Activated naive CD8-positive, alpha-beta T cell (primary cell): Measurements from ENCODE around the gene MMADHC.
"Not testable (repeated sequence)": the region's sequence is repeated elsewhere in the genome, so short reads cannot be mapped to it uniquely, and the experiment has no call there.

Experiments
- H3K27ac Mint-ChIP-seq: one replicate; pipeline ENCODE4 v1.8.0; 2021; ENCODE audit warnings: mixed read lengths
- H3K27me3 Mint-ChIP-seq: one replicate; pipeline ENCODE4 v1.8.0; 2021; ENCODE audit warnings: mixed read lengths
- H3K36me3 Mint-ChIP-seq: one replicate; pipeline ENCODE4 v1.8.0; 2021; ENCODE audit warnings: mixed read lengths
- H3K4me1 Mint-ChIP-seq: one replicate; pipeline ENCODE4 v1.8.0; 2021; ENCODE audit warnings: low read depth, mixed read lengths
- H3K4me3 Mint-ChIP-seq: one replicate; pipeline ENCODE4 v1.8.0; 2021; ENCODE audit warnings: mild to moderate bottlenecking, mixed read lengths
- H3K9me3 Mint-ChIP-seq: one replicate; pipeline ENCODE4 v1.8.0; 2021; ENCODE audit warnings: low read depth, mixed read lengths

Gene MMADHC

DNA sequence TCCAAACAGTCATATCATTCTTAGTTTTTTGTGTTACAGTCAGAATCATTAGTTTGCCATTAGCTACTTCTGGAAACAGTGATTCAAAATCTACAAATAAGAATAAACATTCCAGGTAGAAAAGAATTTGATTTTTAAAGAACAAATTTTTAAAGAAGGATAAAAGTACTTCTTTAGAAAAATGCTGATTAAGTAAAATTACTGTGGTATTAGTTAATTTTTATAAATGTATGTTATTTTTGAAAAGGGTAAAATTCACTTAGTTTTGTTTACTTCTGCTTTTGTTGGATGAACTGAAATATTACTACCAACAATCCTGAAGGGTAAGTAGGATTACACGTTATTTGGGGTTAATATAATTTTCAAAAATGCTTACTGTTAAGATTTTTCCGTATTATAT is 11.8 kb downstream of the MMADHC start:
- Mint-ChIP-seq H3K4me1 (peaks cover 34% of the 10 kb centered on the region), H3K4me3 (no peak overlapping the region), H3K36me3 (peaks cover 10% of the 10 kb centered on the region)

DNA sequence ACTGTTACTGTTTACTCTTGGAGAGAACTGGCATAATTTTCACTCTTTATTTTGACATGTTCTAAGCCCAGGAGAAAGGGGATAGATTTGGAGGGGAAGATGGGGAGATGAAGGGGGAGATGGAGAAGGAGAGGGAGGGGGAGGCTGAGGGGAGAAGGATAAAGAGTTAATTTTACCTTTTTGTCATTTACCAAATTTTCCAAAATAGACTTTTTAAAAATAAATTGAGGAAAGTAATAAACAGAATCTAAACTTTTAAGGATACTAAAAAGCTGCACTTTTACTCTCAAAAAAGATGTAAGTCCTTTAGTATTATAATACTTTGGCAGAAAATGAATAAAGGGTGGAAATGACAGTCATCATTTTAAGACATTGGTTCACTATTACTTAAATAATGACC is 12.3 kb downstream of the MMADHC start:
- Mint-ChIP-seq H3K36me3 (peaks cover 8% of the 10 kb centered on the region), H3K9me3 (no peaks in the 10 kb centered on the region), H3K27ac (peak overlapping the region; percentile 1), H3K27me3 (no peaks in the 10 kb centered on the region), H3K4me3 (no peak overlapping the region), H3K4me1 (peaks cover 30% of the 10 kb centered on the region)

More for the DNA sequence above, 11.8 kb downstream of the MMADHC start:
- Mint-ChIP-seq H3K27me3 (no peaks in the 10 kb centered on the region), H3K9me3 (no peaks in the 10 kb centered on the region), H3K27ac (no peak overlapping the region)

DNA sequence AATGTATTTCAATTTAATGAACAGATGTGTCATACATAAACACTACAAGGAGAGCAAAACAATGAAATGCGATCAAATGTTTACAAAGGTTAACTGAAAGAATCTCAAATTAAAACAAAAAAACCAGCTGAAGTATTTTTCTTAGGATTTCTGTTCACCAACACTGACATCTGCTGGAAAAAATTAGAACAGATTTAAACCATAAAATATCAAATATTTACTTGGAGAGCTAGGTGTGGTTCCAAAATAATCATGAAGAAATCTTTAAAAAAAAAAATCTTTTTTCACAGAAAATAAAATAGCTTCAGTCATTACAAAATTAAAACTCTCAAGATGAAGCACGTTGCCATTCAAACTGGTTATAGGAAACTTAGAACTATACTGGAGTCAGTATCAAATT is 13.8 kb downstream of the MMADHC start:
- Mint-ChIP-seq H3K36me3 (peaks cover 11% of the 10 kb centered on the region), H3K27ac (no peak overlapping the region), H3K4me3 (no peak overlapping the region), H3K4me1 (peaks cover 23% of the 10 kb centered on the region), H3K27me3 (no peaks in the 10 kb centered on the region), H3K9me3 (no peaks in the 10 kb centered on the region)

DNA sequence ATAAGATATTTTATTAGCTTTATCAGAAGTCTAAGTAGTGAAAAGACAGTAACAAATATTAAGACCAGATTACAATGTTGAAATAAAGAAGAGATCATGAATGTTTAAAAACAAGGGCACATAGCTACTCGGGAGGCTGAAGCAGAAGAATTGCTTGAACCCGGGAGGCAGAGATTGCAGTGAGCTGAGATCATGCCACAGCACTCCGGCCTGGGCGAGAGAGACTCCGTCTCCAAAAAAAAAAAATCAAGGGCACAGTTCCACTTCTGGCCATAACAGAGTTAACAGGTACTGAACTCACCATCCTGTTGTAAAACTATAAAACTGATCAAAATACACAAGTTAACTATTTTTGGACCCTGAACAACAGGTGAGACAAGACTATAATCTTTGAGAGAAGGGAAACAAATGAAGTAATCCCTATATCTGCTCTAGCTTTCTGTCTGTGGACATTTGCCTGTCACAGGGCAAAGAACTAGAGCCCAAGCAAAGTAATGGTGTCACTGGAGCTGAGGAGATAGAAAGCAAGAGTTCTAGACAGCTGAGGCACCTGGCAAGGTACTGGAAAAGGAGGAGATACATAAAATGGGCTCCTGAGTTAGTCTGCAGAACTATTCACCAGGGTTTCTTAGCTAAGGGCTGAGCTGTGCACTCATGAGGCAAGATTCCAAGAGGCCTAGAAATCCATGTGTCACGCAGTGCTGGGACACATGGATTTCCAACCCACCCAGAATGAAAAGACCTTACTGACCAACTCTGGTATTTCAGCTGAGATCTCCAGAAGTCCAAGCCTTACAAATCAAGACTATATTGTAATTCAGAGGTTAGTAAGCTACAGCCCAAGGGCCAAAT is 15.2 kb downstream of the MMADHC start:
- Mint-ChIP-seq H3K27me3 (no peaks in the 10 kb centered on the region), H3K9me3 (no peaks in the 10 kb centered on the region), H3K36me3 (peaks cover 6% of the 10 kb centered on the region), H3K4me3 (no peak overlapping the region), H3K27ac (peak overlapping the region; percentile 46), H3K4me1 (peaks cover 12% of the 10 kb centered on the region)

DNA sequence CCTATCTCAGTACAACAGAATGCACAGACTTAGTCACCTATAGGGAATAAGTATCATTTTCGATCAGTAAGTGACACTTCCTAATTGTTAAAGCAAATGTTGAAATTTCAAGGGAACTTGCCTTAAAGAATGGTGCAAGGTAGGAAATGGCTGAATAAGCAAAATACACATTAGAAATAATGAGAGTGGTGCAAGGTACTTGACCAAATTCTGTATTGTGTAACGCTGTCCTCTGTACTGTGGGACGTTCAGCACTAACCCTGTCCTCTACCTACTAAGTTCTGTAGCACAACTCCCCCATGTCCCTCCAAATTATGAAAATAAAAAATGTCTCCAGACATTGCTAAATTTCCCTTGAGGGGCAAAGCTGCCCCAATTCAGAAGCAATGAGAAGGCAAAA is 19.4 kb downstream of the MMADHC start:
- Mint-ChIP-seq H3K9me3 (no peaks in the 10 kb centered on the region), H3K27ac (peak overlapping the region; percentile 28), H3K27me3 (no peaks in the 10 kb centered on the region), H3K4me1 (peaks cover 5% of the 10 kb centered on the region), H3K4me3 (no peak overlapping the region), H3K36me3 (peaks cover 6% of the 10 kb centered on the region)

DNA sequence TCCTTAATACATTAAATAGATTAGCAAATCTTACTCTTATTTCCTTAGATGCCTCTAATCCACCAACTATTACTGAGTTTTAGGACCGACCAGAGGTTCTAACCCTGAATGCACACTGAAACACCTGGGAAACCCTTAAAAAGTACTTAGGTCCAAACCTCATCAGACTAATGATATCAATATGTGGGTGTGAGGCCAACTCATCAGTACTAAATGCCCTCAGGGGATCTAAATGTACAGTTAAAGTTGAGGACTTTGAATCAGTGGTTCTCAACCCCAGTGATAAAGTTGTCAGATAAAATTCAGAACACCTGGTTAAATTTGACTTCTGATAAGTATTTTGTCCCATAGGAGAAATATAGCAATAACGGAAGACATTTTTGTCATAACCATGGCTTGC is 20.9 kb downstream of the MMADHC start:
- H3K27me3 Mint-ChIP-seq = no peaks in the 10 kb centered on the region
- H3K4me3 Mint-ChIP-seq = no peak overlapping the region
- H3K9me3 Mint-ChIP-seq = no peaks in the 10 kb centered on the region
- peaks cover 6% of the 10 kb centered on the region for H3K36me3 Mint-ChIP-seq
- no peak overlapping the region for H3K27ac Mint-ChIP-seq
- peaks cover 2% of the 10 kb centered on the region for H3K4me1 Mint-ChIP-seq

DNA sequence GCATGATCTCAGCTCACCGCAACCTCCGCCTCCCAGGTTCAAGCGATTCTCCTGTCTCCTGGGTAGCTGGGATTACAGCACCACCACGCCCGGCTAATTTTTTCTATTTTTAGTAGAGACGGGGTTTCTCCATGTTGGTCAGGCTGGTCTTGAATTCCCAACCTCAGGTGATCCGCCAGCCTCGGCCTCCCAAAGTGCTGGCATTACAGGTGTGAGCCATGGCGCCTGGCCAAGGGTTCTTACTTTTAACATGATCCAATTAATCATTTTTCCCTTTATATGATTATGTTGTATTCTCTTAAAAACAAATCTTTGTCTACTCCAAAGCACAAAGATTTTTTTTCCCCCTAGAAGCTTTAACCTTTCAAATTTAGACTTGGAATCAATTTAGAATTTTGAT is 21.9 kb downstream of the MMADHC start:
- H3K27ac Mint-ChIP-seq, H3K9me3 Mint-ChIP-seq, H3K4me3 Mint-ChIP-seq, H3K36me3 Mint-ChIP-seq, H3K27me3 Mint-ChIP-seq, H3K4me1 Mint-ChIP-seq: not testable (repeated sequence)

DNA sequence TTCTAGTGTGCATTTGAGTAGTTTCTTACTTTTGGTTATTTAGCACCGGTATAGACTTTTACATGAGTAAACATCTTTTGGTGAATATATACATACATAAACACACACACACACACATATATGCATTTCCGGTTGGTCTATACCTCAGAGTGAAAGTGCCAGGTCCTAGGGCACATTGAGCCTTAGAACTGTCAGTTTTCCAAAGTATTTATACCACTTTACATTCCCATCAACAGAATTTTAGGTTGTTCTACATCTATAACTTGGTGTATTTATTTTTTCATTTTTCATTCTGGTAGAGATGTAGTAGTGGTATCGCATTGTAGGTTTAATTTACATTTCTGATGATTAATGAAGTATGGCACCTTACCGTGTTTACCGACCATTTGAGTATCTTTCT is 22.6 kb downstream of the MMADHC start:
- Mint-ChIP-seq H3K27ac (no peak overlapping the region), H3K36me3 (peaks cover 6% of the 10 kb centered on the region), H3K4me1 (peaks cover 2% of the 10 kb centered on the region), H3K4me3 (no peak overlapping the region), H3K9me3 (no peaks in the 10 kb centered on the region), H3K27me3 (no peaks in the 10 kb centered on the region)

DNA sequence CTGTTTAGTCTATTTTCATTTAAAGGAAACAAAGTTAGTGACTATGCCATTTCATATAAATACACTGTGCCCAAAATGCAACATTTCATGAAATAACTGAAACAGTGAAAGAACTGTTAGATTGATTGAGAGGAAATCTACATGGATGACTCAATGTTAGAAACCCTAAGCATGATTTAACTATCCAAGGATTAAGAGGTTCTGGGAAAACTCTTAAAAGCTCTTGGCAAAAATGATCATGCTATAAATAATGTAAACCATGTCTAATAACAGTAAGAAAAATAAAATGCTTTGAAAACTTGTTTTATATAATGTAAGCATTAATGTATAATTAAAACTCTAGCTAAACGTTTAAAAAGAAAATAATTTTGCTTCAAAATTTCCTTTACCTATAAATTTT is 23.5 kb downstream of the MMADHC start:
- H3K27me3 Mint-ChIP-seq = peaks cover 3% of the 10 kb centered on the region
- H3K4me1 Mint-ChIP-seq = peaks cover 2% of the 10 kb centered on the region
- H3K4me3 Mint-ChIP-seq = no peak overlapping the region
- peaks cover 4% of the 10 kb centered on the region for H3K36me3 Mint-ChIP-seq
- no peak overlapping the region for H3K27ac Mint-ChIP-seq
- no peaks in the 10 kb centered on the region for H3K9me3 Mint-ChIP-seq

DNA sequence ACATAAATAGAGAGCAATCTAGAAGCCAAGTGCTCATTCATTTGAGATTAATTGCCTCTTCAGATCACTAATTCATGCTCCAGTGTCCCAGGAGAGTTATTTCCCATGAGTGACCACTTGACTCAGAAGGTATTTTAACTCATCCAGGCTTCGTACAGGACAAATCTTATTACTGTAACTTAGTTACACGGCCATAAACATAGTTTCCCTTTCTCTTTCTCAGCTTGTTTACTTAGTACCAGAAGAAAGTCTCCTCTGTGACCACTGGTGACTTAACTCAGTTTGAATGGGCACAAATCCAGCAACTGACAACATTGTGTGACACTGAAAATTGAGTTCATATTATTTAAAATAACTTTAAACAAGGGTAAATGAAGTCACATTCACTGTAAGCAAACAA is 25.3 kb downstream of the MMADHC start:
- Mint-ChIP-seq H3K36me3 (no peaks in the 10 kb centered on the region), H3K4me3 (no peak overlapping the region), H3K4me1 (peaks cover 2% of the 10 kb centered on the region), H3K27ac (no peak overlapping the region), H3K27me3 (peaks cover 3% of the 10 kb centered on the region), H3K9me3 (no peaks in the 10 kb centered on the region)

DNA sequence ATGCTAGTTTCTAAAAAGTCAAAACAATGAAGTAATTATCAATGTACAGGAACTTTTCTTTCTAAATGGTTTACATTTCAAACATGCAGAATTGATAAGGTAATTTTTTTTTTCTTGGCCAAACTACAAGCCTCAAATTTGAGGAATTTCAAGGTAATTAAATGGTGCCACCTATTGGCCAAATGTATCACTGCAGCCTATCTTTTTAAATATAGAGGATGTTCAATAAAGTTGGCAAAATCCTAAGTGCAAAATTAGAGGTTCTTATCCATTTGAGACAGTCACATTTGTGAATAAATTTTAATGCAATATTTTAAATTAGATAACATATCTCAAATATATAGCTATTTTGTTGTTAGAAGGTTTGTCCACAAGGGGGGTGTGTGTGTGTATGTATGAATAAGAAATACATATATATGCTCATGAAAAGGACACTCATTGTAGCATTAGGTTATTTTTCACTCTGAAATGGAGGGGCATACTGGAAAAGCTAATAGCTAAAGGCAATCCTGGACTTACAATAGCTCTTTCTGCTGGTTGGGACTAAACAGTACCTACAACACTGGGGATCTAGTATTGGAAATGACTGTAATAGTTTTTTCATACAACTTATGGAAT is 26.2 kb downstream of the MMADHC start:
- Mint-ChIP-seq H3K4me3 (no peak overlapping the region), H3K27ac (no peak overlapping the region), H3K27me3 (peaks cover 3% of the 10 kb centered on the region), H3K4me1 (peaks cover 2% of the 10 kb centered on the region), H3K36me3 (no peaks in the 10 kb centered on the region), H3K9me3 (no peaks in the 10 kb centered on the region)

DNA sequence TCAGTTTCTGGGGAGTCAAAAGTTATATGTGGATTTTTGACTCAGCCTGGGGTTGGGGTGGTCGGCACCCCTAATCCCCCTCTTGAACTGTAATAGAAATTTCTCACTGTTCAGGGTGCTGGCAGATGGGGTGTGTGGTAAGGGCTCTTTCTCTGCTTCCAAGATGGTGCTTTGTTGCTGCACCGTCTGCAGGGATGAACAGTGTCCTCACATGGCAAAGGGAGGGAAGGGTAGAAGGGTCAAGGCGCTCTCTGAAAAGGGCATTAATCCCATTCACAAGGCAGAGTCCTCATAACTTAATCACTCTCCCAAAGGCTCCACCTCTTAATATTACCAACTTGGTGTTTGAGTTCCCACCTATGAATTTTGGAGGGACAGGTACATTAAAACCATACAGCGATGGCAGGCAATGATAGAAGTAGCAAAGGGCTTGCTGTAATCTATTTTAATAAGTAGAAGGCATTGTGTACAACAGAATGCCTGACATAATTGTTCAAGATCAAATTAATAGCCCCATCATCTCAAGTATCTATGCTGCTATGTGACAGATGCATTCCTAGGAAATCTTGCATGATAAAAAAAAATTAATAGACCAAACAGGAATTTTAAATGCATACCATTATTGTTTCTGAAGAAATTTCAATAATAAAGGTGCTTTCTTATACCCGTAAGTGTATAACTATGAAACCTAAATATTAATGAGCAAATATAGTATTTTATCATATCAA is 28.1 kb downstream of the MMADHC start:
- Mint-ChIP-seq H3K27ac (no peak overlapping the region), H3K4me1 (peaks cover 2% of the 10 kb centered on the region), H3K9me3 (no peaks in the 10 kb centered on the region), H3K4me3 (no peak overlapping the region), H3K27me3 (peaks cover 3% of the 10 kb centered on the region), H3K36me3 (no peaks in the 10 kb centered on the region)

DNA sequence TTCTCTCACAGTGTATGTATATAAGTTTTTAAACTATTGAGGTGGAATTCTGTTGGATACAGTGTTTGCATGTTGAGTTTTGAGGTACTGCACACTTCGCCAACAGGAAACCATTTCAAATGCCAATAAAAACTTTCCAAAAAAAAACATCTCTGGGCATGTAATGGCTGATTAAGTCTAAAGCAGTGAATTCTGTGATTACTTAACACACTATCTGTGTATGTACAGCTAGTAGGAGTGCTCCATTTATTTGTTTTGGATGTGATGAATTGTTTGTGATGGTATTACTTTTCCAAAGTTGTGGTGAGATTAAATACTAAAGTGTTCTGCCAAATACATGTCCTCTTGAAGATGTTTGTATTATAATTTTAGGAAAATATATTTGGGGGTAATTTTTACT is 31.1 kb downstream of the MMADHC start:
- Mint-ChIP-seq H3K36me3 (no peaks in the 10 kb centered on the region), H3K4me3 (no peak overlapping the region), H3K27me3 (peaks cover 5% of the 10 kb centered on the region), H3K27ac (no peak overlapping the region), H3K4me1 (no peaks in the 10 kb centered on the region), H3K9me3 (no peaks in the 10 kb centered on the region)

DNA sequence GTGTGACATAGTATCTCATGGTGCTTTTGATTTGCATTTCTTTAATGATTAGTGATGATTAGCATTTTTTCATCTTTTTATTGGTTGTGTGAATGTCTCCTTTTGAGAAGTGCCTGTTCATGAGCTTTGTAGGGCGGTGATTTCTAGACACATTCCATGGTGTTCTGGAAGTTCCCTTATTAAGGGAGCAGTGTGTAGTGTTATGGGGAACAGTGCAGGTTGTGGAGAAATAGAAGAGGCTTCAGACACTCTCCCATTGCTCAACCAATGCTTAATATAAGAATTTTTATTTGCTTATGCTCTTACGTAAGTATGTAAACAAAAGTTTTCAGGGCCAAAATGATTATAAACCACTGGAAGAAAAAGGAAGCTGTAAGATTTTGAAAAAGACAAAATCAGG is 34.7 kb downstream of the MMADHC start:
- no peaks in the 10 kb centered on the region for H3K36me3 Mint-ChIP-seq
- no peak overlapping the region for H3K4me3 Mint-ChIP-seq
- H3K9me3 Mint-ChIP-seq = no peaks in the 10 kb centered on the region
- H3K27me3 Mint-ChIP-seq = peaks cover 2% of the 10 kb centered on the region
- no peak overlapping the region for H3K27ac Mint-ChIP-seq
- H3K4me1 Mint-ChIP-seq = no peaks in the 10 kb centered on the region

DNA sequence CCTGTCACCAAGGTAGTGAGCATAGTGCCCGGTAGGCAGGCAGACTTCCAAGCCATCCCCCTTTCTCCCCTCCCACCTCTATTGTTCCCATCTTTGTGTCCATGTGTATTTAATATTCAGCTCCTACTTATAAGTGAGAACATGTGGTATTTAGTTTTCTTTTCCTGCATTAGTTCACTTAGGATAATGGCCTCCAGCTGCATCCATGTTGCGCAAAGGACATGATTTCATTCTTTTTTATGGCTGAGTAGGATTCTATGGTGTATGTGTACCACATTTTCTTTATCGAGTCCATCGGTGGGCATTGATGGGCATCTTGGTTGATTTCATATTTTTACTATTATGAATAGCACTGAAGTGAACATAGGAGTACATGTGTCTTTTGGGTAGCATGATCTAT is 35.3 kb downstream of the MMADHC start:
- H3K27ac Mint-ChIP-seq = no peak overlapping the region
- H3K4me1 Mint-ChIP-seq = no peaks in the 10 kb centered on the region
- no peak overlapping the region for H3K4me3 Mint-ChIP-seq
- no peaks in the 10 kb centered on the region for H3K9me3 Mint-ChIP-seq
- H3K27me3 Mint-ChIP-seq = peaks cover 2% of the 10 kb centered on the region
- no peaks in the 10 kb centered on the region for H3K36me3 Mint-ChIP-seq
